GM12878 (cell line): Measurements from ENCODE around the gene KIF6. TPM values are rescaled to one million over a fixed set of nuclear protein-coding genes. Genes with fewer than 3 reads are reported as not detected.
A peak's percentile ranks its signal among the peaks of the same experiment; 100 is the strongest.

Experiments
- ATAC-seq: fragments of 200-7000 bp; cut with Tn5 transposase; 3 replicates; pipeline ENCODE4 v1.9.1; 2020; ENCODE audit warnings: mild to moderate bottlenecking, moderate library complexity
- BruUV-seq: library from RNA; stranded (reverse); fragments of 400-500 nt; replicated peaks from 2 replicates; lab custom pipeline; 2021; lab: Mats Ljungman, UMichigan
- CTCF ChIA-PET: fragments of 300-600 bp; sonication (Branson Sonifier 250); formaldehyde crosslinking; extraction: SDS; loops from one replicate; lab custom pipeline; 2021; ENCODE audit warnings: inconsistent platforms; lab: Yijun Ruan, JAX
- POLR2A ChIA-PET: fragments of 350-600 bp; formaldehyde crosslinking; extraction: SDS; loops from one replicate; lab custom pipeline; 2021; ENCODE audit warnings: inconsistent platforms; lab: Charles Lee
- RAD21 ChIA-PET: fragments of 300-600 bp; sonication (Branson Sonifier 250); formaldehyde crosslinking; loops from one replicate; lab custom pipeline; 2023; ENCODE audit warnings: antibody characterized with exemption; ENCODE audit not compliant: unreplicated experiment; lab: Charles Lee
- SMC1A ChIA-PET: fragments of 300-600 bp; sonication (Branson Sonifier 250); formaldehyde crosslinking; loops from one replicate; lab custom pipeline; 2023; ENCODE audit not compliant: unreplicated experiment, uncharacterized antibody; lab: Charles Lee
- DNase-seq: peaks from one replicate; pipeline ENCODE4 v3.0.0-alpha.2; 2011; ENCODE audit warnings: low read depth, low spot score
- FAIRE-seq: peaks from 3 replicates; lab custom pipeline; 2011; peaks lifted over from hg19 to GRCh38; lab: Jason Lieb, UNC
- H2AFZ ChIP-seq: 2 replicates; pipeline ENCODE4 v1.6.0; 2011; ENCODE audit warnings: low read depth, low read length, control low read depth; ENCODE audit not compliant: control insufficient read depth
- H3K27ac ChIP-seq: 2 replicates; pipeline ENCODE4 v1.5.1; 2011; ENCODE audit warnings: control low read depth; ENCODE audit not compliant: control insufficient read depth, insufficient read depth
- H3K27me3 ChIP-seq, 2 experiments: replicated peaks in 1 of 2; 2 replicates each; pipeline versions ENCODE4 v1.6.0 to v1.6.1; 2011; ENCODE audit warnings: low read length in 1 of 2; ENCODE audit not compliant: control insufficient read depth in 2 of 2, insufficient read depth in 2 of 2
- H3K36me3 ChIP-seq, 2 experiments: 2 replicates each; pipeline ENCODE4 v1.5.1; 2011; ENCODE audit warnings: low read length in 1 of 2; ENCODE audit not compliant: control insufficient read depth in 2 of 2, insufficient read depth in 2 of 2
- H3K4me1 ChIP-seq: 2 replicates; pipeline ENCODE4 v1.6.1; 2011; ENCODE audit warnings: mild to moderate bottlenecking, low read length, moderate library complexity, mixed read lengths; ENCODE audit not compliant: control insufficient read depth, insufficient read depth
- H3K4me2 ChIP-seq: 2 replicates; pipeline ENCODE4 v1.6.0; 2011; ENCODE audit warnings: control low read depth; ENCODE audit not compliant: control insufficient read depth, insufficient read depth
- H3K4me3 ChIP-seq: fragments of 200-600 bp; sonication (generic); 2 replicates; pipeline ENCODE4 v1.5.1; 2016
- H3K79me2 ChIP-seq: 2 replicates; pipeline ENCODE4 v1.6.0; 2011; ENCODE audit warnings: low read length; ENCODE audit not compliant: control insufficient read depth, insufficient read depth
- H3K9ac ChIP-seq: 2 replicates; pipeline ENCODE4 v1.8.0; 2011; ENCODE audit warnings: low read length, control low read depth, mixed read lengths; ENCODE audit not compliant: control insufficient read depth, insufficient read depth
- H3K9me3 ChIP-seq: replicated peaks from 3 replicates; pipeline ENCODE4 v1.5.1; 2011; ENCODE audit warnings: mild to moderate bottlenecking, low read length; ENCODE audit not compliant: control insufficient read depth, insufficient read depth
- H4K20me1 ChIP-seq: 2 replicates; pipeline ENCODE4 v1.6.0; 2011; ENCODE audit not compliant: control insufficient read depth, insufficient read depth
- ATF7 ChIP-seq: fragments of 450-650 bp; IDR thresholded peaks from 2 replicates; pipeline ENCODE4 v1.6.1; 2016; ENCODE audit warnings: low read depth, mild to moderate bottlenecking
- EGR1 ChIP-seq, 2 experiments: IDR thresholded peaks; 1 replicate in 1 of 2; 2 replicates in 1 of 2; pipeline ENCODE4 v1.6.1; 2011 to 2012; ENCODE audit warnings: low read depth in 2 of 2, low read length in 2 of 2, borderline replicate concordance in 1 of 2, mild to moderate bottlenecking in 1 of 2, moderate library complexity in 1 of 2
- EP300 ChIP-seq, 2 experiments: fragments of 150-350 bp in 1 of 2; IDR thresholded peaks; 2 replicates each; pipeline ENCODE4 v1.6.1; 2011 to 2012; ENCODE audit warnings: low read depth in 2 of 2, low read length in 2 of 2, borderline replicate concordance in 1 of 2, improper control_type of control experiment in 1 of 2, inconsistent platforms in 1 of 2; ENCODE audit not compliant: control insufficient read depth in 1 of 2
- HDGF ChIP-seq: fragments of 450-650 bp; IDR thresholded peaks from 2 replicates; pipeline ENCODE4 v1.6.1; 2016; ENCODE audit warnings: antibody characterized with exemption
- MEF2A ChIP-seq: IDR thresholded peaks from 2 replicates; pipeline ENCODE4 v1.6.1; 2011; ENCODE audit warnings: low read depth, mild to moderate bottlenecking, low read length, moderate library complexity; ENCODE audit not compliant: insufficient read depth
- MEF2B ChIP-seq: fragments of 450-650 bp; IDR thresholded peaks from 2 replicates; pipeline ENCODE4 v1.6.1; 2018; ENCODE audit warnings: mild to moderate bottlenecking, moderate library complexity; ENCODE audit not compliant: partially characterized antibody, poor library complexity, severe bottlenecking
- NFYA ChIP-seq: IDR thresholded peaks from 2 replicates; pipeline ENCODE4 v1.6.1; 2011; ENCODE audit warnings: low read depth, mild to moderate bottlenecking, low read length, improper control_type of control experiment, borderline replicate concordance
- NR2F1 ChIP-seq: fragments of 450-650 bp; conservative IDR thresholded peaks from 2 replicates; pipeline ENCODE4 v1.6.1; 2017; ENCODE audit warnings: mild to moderate bottlenecking
- PML ChIP-seq: IDR thresholded peaks from 2 replicates; pipeline ENCODE4 v1.6.1; 2012; ENCODE audit warnings: low read length, inconsistent platforms
- SMAD5 ChIP-seq: IDR thresholded peaks from 2 replicates; pipeline ENCODE4 v1.6.1; 2016; ENCODE audit warnings: antibody characterized with exemption, low read depth
- SREBF1 ChIP-seq: IDR thresholded peaks from 2 replicates; pipeline ENCODE4 v1.6.1; 2012; ENCODE audit warnings: mild to moderate bottlenecking, low read length
- STAT3 ChIP-seq: IDR thresholded peaks from 2 replicates; pipeline ENCODE4 v1.6.1; 2011; ENCODE audit warnings: low read depth, low read length, improper control_type of control experiment
- ZNF622 ChIP-seq: fragments of 450-650 bp; IDR thresholded peaks from 2 replicates; pipeline ENCODE4 v1.6.1; 2017; ENCODE audit warnings: mild to moderate bottlenecking, inconsistent platforms
- in situ Hi-C: fragments of 300-500 bp; cut with MboI; formaldehyde crosslinking; loops from 9 replicates; pipeline ENCODE4 v1.14.3; 2018; ENCODE audit warnings: mixed read lengths
- intact Hi-C: fragments of 100-400 bp; cut with micrococcal nuclease; formaldehyde crosslinking; loops from one replicate; pipeline ENCODE4 v1.14.2; 2022; ENCODE audit not compliant: unreplicated experiment
- polyA plus RNA-seq, 11 experiments: library from polyadenylated mRNA; depleted of rRNA in 4 of 11; unstranded in 6 of 11; stranded (reverse) in 5 of 11; fragments of >200 nt; fragmentation: Nextera tagmentation in 4 of 11; fragmentation: Illumina TruSeq in 1 of 11; extraction: Ambion mirVana in 4 of 11; extraction: Trizol in 1 of 11; gene quantifications; 1 replicate in 1 of 11; 2 replicates in 10 of 11; pipeline versions ENCODE4 v1.2.1 to v1.2.3, GENCODE V29; 2011 to 2016; ENCODE audit warnings: inconsistent platforms in 2 of 11, missing spikeins in 2 of 11, low read depth in 1 of 11
- total RNA-seq, 4 experiments: library from RNA; depleted of rRNA in 3 of 4; stranded (reverse); fragments of >200 nt in 3 of 4; fragmentation: Illumina TruSeq in 1 of 4; extraction: Trizol in 1 of 4; gene quantifications; 2 replicates each; pipeline versions ENCODE4 v1.2.1 to v1.2.3, GENCODE V29; 2013 to 2021
- TF ChIP-seq, protein P1 (sequence below): fragments of 450-650 bp; IDR thresholded peaks from 2 replicates; pipeline ENCODE4 v1.6.1; 2016; ENCODE audit warnings: mild to moderate bottlenecking
- TF ChIP-seq, protein P2 (sequence below): fragments of 450-650 bp; IDR thresholded peaks from 2 replicates; pipeline ENCODE4 v1.6.1; 2017; ENCODE audit warnings: mild to moderate bottlenecking, low read depth, inconsistent platforms; ENCODE audit not compliant: poor library complexity, severe bottlenecking

The KIF6 gene
- total and polyA plus RNA-seq, 10 of the 15 experiments (the other 5 are each of a cell fraction or from before 2014, with no cell fraction given): 0.09 to 1.0 (median 0.28) TPM

GRCh38 chr6:39696986-39697788 is 28.0 kb downstream of the KIF6 start (continued):
- TF ChIP-seq, protein P1, sequence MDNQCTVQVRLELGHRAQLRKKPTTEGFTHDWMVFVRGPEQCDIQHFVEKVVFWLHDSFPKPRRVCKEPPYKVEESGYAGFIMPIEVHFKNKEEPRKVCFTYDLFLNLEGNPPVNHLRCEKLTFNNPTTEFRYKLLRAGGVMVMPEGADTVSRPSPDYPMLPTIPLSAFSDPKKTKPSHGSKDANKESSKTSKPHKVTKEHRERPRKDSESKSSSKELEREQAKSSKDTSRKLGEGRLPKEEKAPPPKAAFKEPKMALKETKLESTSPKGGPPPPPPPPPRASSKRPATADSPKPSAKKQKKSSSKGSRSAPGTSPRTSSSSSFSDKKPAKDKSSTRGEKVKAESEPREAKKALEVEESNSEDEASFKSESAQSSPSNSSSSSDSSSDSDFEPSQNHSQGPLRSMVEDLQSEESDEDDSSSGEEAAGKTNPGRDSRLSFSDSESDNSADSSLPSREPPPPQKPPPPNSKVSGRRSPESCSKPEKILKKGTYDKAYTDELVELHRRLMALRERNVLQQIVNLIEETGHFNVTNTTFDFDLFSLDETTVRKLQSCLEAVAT: 0 out of 2 replicates have a peak, but pooled peaks have one; percentile 28
- peak; percentile 47; the same call in 1 of the 2 replicates for TF ChIP-seq ATF7
- TF ChIP-seq EGR1 (IDR thresholded peaks at IDR 0.05; ENCODE audit: borderline replicate concordance in 1 of 2, low read depth in 2 of 2, low read length in 2 of 2): no peak
- TF ChIP-seq MEF2A: peak; percentile 75

- ATAC-seq: peak; percentile 50
- H2AFZ ChIP-seq: no peak overlapping the region
- no peaks in the 10 kb centered on the region for H3K36me3 ChIP-seq
- in situ Hi-C loops (no loop called here), intact Hi-C loops (no loop called here)
- H3K9me3 ChIP-seq: peaks cover 2% of the 10 kb centered on the region
- BruUV-seq: no TSS peak
- ChIA-PET CTCF (no interaction called here), SMC1A (interaction anchor here (0.7 to 1.5 kb wide), 4 partner anchors 9 to 70 kb away, joined by 3 to 12 read pairs (median 4); no protein-coding TSS in a partner anchor), POLR2A (interaction anchor here (0.6 kb wide), 1 partner anchor 30 kb away, joined by 3 read pairs; no protein-coding TSS in a partner anchor), RAD21 (interaction anchor here (1.3 kb wide), 1 partner anchor 9 kb away, joined by 4 read pairs; no protein-coding TSS in a partner anchor)
- no peak overlapping the region for H3K4me2 ChIP-seq
- no peak overlapping the region for H3K27ac ChIP-seq
- H3K4me1 ChIP-seq: peaks cover 7% of the 10 kb centered on the region; the same call in 1 of the 2 replicates
- H4K20me1 ChIP-seq: no peaks in the 10 kb centered on the region
- H3K9ac ChIP-seq: no peak overlapping the region
- no peak for FAIRE-seq
- no peak for DNase-seq
- TF ChIP-seq EGR1 (IDR thresholded peaks at IDR 0.05; ENCODE audit: borderline replicate concordance in 1 of 2, low read depth in 2 of 2, low read length in 2 of 2) (no peak), NR2F1 (peak; percentile 52; the same call in 1 of the 2 replicates), MEF2B (peak; percentile 40), STAT3 (no peak), SREBF1 (no peak), PML (no peak), NFYA (no peak), EP300 (IDR thresholded peaks at IDR 0.05; ENCODE audit: borderline replicate concordance in 1 of 2, control insufficient read depth in 1 of 2, low read depth in 2 of 2, low read length in 2 of 2) (no peak), SMAD5 (no peak), ZNF622 (no peak), HDGF (no peak)
- TF ChIP-seq, protein P2, sequence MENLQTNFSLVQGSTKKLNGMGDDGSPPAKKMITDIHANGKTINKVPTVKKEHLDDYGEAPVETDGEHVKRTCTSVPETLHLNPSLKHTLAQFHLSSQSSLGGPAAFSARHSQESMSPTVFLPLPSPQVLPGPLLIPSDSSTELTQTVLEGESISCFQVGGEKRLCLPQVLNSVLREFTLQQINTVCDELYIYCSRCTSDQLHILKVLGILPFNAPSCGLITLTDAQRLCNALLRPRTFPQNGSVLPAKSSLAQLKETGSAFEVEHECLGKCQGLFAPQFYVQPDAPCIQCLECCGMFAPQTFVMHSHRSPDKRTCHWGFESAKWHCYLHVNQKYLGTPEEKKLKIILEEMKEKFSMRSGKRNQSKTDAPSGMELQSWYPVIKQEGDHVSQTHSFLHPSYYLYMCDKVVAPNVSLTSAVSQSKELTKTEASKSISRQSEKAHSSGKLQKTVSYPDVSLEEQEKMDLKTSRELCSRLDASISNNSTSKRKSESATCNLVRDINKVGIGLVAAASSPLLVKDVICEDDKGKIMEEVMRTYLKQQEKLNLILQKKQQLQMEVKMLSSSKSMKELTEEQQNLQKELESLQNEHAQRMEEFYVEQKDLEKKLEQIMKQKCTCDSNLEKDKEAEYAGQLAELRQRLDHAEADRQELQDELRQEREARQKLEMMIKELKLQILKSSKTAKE: no peak
- H3K27me3 ChIP-seq: no peaks in the 10 kb centered on the region
- H3K79me2 ChIP-seq: no peaks in the 10 kb centered on the region
- no peak overlapping the region for H3K4me3 ChIP-seq
These were observed 29.8 kb downstream of the KIF6 start for GRCh38 chr6:39695447-39695846.
